Rectal smooth muscle tissue (tissue), 1 donor: ENCODE data around the gene KCNK10.

Experiments
- H3K27ac ChIP-seq: one replicate; pipeline ENCODE4 v1.7.0; 2013; ENCODE audit warnings: low read depth, low read length, inconsistent platforms
- H3K27me3 ChIP-seq: one replicate; pipeline ENCODE4 v1.7.0; 2013; ENCODE audit warnings: low read length; ENCODE audit not compliant: control insufficient read depth, insufficient read depth
- H3K36me3 ChIP-seq: one replicate; pipeline ENCODE4 v1.7.0; 2013; ENCODE audit warnings: low read length; ENCODE audit not compliant: control insufficient read depth, insufficient read depth
- H3K4me1 ChIP-seq: one replicate; pipeline ENCODE4 v1.7.0; 2013; ENCODE audit warnings: low read length; ENCODE audit not compliant: control insufficient read depth, insufficient read depth
- H3K4me3 ChIP-seq: one replicate; pipeline ENCODE4 v1.7.0; 2013; ENCODE audit warnings: low read length
- H3K9ac ChIP-seq: one replicate; pipeline ENCODE4 v1.7.0; 2013; ENCODE audit warnings: low read length

The KCNK10 gene

DNA sequence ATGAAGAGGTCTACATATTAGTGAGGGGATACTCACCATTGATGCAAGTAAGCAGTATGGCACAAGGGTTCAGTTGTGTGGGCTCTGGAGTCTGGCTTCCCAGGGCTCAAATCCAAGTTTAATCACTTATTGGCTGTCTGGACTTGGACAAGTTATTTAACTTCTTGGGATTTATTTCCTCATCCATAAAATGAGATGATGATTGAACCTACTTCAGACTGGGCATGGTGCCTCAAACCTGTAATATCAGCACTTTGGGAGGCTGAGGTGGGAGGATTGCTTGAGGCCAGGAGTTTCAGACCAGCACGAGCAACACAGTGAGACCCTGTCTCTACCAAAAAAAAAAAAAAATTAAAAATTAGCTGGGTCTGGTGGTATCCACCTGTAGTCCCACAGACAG, 67.9 kb downstream of the KCNK10 start:
- Histone ChIP-seq H3K4me3 (no peak overlapping the region), H3K4me1 (no peaks in the 10 kb centered on the region), H3K9ac (no peak overlapping the region), H3K36me3 (no peaks in the 10 kb centered on the region), H3K27me3 (no peaks in the 10 kb centered on the region), H3K27ac (no peak overlapping the region)

DNA sequence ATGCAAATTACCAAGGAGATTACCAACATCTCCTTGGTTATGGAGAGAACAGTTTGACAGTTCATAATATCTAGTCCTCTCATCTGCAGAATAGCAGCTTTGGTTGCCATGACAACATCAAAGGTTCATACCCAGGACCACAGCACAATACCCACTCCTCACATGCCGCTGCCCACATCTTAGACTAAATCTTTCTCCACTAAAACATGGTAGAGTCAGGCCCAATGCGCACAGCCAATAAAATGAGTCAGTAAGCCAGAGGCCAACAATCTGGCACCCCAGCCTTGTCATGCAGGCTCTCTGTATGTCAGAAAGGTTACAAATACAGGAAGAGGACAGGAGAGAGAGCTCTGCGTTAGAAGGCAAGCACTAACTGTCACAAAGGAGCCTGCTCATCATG, 70.6 kb downstream of the KCNK10 start:
- Histone ChIP-seq H3K4me3 (no peak overlapping the region), H3K36me3 (no peaks in the 10 kb centered on the region), H3K27ac (no peak overlapping the region), H3K9ac (no peak overlapping the region), H3K27me3 (no peaks in the 10 kb centered on the region), H3K4me1 (no peaks in the 10 kb centered on the region)

DNA sequence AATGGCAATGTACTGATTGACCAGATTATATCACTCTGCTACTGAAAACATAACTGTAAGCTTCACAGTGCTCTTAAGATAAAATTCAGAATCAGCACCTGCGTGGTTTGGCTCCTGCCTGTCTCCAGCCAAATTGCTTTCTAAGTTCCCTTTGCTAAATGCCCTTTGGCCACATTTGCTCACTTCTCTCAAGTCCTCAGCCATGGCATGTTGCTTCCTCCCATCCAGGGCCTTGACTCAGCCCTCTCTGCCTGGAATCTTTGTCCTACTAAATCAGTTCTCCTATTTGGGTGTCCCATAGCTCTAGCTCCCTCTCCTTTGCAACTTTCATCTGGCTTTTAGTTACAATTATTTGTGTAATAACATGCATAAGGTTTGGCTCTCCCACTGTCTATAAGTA, 71.4 kb downstream of the KCNK10 start:
- Histone ChIP-seq H3K36me3 (no peaks in the 10 kb centered on the region), H3K4me3 (no peak overlapping the region), H3K4me1 (no peaks in the 10 kb centered on the region), H3K9ac (no peak overlapping the region), H3K27me3 (no peaks in the 10 kb centered on the region), H3K27ac (no peak overlapping the region)

DNA sequence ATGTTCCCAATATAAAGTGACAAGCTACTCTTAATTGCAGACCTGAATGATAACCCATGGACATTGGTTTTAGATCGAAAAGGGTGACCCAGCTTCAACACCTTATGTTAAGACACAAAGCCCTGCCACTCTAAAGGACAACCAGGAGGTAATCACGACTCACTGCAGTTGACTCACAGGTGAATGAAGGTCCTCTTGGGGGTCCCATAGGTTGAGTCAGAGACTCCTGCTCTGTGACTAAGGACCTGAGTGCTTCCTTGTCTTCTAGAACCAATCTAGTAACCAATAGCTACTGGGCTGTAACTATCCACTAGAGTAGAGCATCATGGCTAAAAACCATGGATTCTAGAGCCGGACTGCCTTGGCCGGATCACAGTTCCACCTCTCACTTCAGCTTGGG, 73.8 kb downstream of the KCNK10 start:
- Histone ChIP-seq H3K36me3 (no peaks in the 10 kb centered on the region), H3K4me1 (no peaks in the 10 kb centered on the region), H3K4me3 (no peak overlapping the region), H3K27me3 (no peaks in the 10 kb centered on the region), H3K9ac (no peak overlapping the region), H3K27ac (no peak overlapping the region)

DNA sequence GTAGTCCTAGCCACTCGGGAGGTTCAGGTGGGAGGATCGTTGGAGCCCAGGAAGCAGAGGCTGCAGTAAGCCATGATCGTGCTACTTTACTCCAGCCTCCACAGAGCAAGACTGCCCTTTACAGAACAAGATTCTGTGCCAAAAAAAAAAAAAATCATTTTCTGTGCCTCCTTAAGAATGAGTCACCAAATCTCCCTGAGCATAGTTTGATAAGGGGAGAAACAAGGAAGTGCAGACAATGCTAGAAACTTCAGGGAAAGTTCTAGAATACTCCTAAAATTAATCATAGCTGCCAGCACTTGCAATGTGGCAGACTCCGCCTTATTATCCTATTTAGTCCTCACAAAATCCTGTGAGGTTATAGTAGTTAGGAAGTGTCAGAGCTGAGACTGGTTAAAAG, 74.5 kb downstream of the KCNK10 start:
- Histone ChIP-seq H3K27ac (no peak overlapping the region), H3K4me1 (no peaks in the 10 kb centered on the region), H3K27me3 (no peaks in the 10 kb centered on the region), H3K36me3 (no peaks in the 10 kb centered on the region), H3K4me3 (no peak overlapping the region), H3K9ac (no peak overlapping the region)

DNA sequence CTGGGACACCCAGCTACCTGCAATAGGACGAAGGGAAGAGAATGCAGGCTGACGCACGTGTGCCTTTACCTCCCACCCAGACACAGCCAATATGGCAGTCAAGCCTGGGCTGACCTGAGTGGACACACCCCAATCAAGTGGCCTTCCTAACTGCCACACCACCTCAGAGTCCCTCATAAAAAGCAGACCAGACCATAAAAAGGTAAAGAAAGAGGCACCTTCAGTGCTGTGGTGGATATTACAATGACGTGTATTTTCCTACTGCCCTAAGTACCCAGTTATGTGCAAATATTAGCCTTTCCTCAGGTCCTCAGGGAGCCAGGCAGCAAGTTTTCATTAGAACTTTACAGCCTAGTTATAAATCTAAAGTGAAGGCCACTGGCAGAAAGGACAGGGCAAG, 75.8 kb downstream of the KCNK10 start:
- Histone ChIP-seq H3K36me3 (no peaks in the 10 kb centered on the region), H3K27ac (no peak overlapping the region), H3K4me1 (no peaks in the 10 kb centered on the region), H3K4me3 (no peak overlapping the region), H3K27me3 (peaks cover 2% of the 10 kb centered on the region), H3K9ac (no peak overlapping the region)

DNA sequence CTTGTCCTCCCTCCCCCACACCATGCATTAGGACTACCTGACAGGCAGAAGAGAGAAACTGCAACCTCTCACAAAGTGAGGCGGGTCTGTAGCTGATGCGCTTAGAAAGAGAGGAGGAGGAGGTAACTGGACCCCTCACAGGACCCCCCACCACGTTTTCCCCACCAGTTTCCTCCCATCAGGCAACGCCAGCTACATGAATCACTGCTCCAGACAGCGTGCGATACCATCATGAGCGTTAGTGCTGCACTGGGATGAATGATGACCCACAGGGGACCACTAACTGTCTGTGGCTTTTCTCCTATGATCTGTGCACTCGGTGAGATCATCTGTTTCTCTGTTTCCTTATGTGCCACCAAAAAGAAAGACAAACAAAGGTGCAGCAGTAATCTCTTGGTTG, 77.7 kb downstream of the KCNK10 start:
- Histone ChIP-seq H3K27ac (no peak overlapping the region), H3K4me3 (no peak overlapping the region), H3K27me3 (peaks cover 2% of the 10 kb centered on the region), H3K9ac (no peak overlapping the region), H3K4me1 (no peaks in the 10 kb centered on the region), H3K36me3 (no peaks in the 10 kb centered on the region)

DNA sequence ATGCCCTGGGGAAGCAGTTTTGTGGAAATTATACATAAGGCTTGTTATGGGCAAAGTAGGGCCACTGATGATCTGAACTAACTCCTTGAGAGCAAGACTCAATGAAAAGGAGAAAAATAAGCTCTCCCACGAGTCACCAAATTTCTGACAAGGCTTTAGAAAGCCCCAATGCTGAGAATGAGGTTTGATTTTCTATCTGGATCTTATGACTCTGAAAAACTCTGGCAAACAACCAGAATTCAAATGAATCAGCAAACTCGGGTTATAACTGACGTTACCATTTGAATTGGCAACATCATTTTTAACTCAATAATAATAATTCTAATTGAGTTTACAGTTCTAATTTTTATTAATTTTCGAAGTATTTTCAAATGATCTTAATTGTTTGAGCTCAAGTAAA, 79.1 kb downstream of the KCNK10 start:
- no peaks in the 10 kb centered on the region for H3K4me1 ChIP-seq
- H3K36me3 ChIP-seq: no peaks in the 10 kb centered on the region
- no peak overlapping the region for H3K4me3 ChIP-seq
- no peak overlapping the region for H3K9ac ChIP-seq
- H3K27ac ChIP-seq: no peak overlapping the region
- peaks cover 2% of the 10 kb centered on the region for H3K27me3 ChIP-seq

DNA sequence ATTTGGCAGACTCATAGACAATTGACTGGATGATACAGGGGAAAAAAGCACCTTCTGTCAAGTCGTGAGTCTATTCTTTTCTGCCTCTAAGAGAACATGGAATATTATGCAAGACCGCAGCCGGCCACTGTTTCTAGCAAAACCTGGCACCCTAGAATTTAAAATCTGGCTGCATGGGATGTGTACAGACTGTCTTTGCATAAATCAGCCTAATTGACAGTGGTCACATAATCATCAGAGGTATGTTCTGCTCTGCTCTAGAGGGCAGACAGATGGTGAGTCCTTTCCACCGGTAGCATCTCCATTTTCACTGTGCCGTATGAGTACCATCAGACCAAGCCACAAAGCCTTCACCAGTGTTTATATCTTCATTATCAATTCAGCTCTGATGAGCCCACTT, 80.6 kb downstream of the KCNK10 start:
- peaks cover 2% of the 10 kb centered on the region for H3K27me3 ChIP-seq
- no peak overlapping the region for H3K27ac ChIP-seq
- no peaks in the 10 kb centered on the region for H3K36me3 ChIP-seq
- H3K4me3 ChIP-seq: no peak overlapping the region
- H3K4me1 ChIP-seq: no peaks in the 10 kb centered on the region
- H3K9ac ChIP-seq: no peak overlapping the region

DNA sequence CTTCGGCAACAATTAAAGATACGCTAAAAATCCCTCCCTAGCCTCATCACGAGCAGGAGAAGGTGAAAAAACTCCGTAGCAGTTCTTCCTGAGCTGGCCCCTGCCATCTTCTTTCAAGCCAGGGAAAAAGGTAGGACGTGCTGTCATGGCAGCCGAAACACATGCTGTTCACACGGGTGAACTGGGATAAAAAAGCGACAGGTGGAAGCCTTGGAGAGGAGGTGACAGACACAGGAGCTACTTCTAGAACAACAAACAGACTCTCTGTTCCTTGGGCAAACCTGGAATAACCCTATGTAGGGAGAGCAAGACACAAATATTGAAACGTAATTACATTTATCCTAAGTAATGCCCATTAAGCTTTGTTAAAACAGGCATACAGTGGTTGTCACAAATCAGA, 81.3 kb downstream of the KCNK10 start:
- no peak overlapping the region for H3K9ac ChIP-seq
- no peak overlapping the region for H3K4me3 ChIP-seq
- H3K27me3 ChIP-seq: peaks cover 2% of the 10 kb centered on the region
- H3K4me1 ChIP-seq: no peaks in the 10 kb centered on the region
- no peaks in the 10 kb centered on the region for H3K36me3 ChIP-seq
- no peak overlapping the region for H3K27ac ChIP-seq

DNA sequence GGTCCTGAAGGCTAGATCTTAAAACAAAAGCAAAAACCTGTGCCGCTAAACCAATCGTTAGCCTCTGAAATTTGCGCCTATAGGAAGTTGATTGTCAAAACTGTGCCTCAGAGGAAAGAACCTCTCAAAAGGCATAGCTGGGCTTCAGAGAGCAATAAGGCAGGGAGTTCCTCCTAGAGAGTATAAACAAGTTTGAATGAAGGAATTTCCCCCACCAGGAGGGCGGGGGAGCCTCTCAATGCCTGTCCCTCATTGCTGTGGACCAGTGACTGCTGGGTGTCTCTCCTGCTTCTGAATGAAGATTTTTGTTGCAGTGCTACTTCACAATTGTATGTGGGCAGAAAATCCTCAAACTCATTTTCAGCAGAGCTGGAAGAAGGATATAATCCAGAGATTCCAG, 88.6 kb downstream of the KCNK10 start:
- H3K9ac ChIP-seq: no peak overlapping the region
- no peak overlapping the region for H3K27ac ChIP-seq
- no peaks in the 10 kb centered on the region for H3K4me1 ChIP-seq
- no peaks in the 10 kb centered on the region for H3K27me3 ChIP-seq
- H3K36me3 ChIP-seq: no peaks in the 10 kb centered on the region
- H3K4me3 ChIP-seq: no peak overlapping the region

DNA sequence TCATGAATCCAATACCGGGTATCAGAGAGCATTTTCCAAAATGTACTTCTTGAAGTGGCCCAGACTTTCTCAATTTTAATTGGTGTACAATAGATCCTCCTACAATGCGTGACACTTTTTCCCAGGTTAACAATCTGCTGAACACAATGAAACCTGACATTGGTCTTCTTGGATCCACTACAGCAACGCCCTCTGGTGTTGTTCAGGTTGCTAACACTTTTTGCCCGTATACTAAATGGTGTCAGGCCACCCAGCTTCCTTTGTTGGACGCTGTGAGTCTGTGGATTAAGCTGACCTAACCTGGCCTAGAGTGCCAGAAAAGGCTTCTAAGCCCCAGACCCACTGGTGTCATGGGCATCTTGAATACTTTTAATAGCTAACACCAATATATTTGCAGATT, 89.2 kb downstream of the KCNK10 start:
- Histone ChIP-seq H3K27ac (no peak overlapping the region), H3K36me3 (no peaks in the 10 kb centered on the region), H3K27me3 (no peaks in the 10 kb centered on the region), H3K4me1 (no peaks in the 10 kb centered on the region), H3K4me3 (no peak overlapping the region), H3K9ac (no peak overlapping the region)

DNA sequence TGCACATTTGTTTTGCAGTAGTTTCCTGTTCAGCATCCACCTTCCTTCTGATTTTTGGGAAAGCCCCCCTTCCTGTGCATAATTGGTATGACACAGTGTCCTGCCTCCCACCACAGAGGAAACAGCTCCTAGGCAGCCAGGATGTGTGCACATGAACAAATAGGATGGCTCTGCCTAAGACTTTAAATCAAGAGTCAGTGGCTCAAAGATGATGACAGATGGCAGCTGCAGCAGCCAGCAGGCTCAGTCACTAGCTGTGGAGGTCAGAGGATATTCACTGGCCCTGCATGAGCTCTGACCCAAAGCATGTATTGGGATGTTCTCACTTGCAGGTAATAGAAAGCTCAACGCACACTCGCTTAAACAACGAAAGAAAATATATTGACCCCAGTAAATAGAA, 90.3 kb downstream of the KCNK10 start:
- no peak overlapping the region for H3K4me3 ChIP-seq
- no peaks in the 10 kb centered on the region for H3K27me3 ChIP-seq
- no peak overlapping the region for H3K27ac ChIP-seq
- H3K9ac ChIP-seq: no peak overlapping the region
- no peaks in the 10 kb centered on the region for H3K36me3 ChIP-seq
- no peaks in the 10 kb centered on the region for H3K4me1 ChIP-seq

DNA sequence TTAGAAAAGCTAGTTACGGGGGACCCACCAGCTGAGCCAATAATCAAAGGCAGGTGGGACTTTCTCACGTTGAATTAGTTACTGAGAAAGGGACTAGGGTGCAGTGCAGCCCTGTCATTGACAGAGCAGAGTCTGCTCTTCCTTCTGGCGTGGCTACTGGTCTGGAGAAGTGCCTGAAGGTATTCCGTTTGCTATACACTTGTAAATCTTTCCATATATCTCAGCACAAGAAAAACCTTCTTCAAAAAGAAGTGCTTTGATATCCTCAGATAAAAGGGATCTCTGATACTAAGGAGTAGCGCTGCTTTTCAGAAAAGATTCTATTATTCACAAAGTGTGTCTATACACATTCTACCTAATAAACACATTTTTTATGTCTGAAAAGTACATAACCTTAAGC, 91.5 kb downstream of the KCNK10 start:
- H3K4me3 ChIP-seq: no peak overlapping the region
- no peaks in the 10 kb centered on the region for H3K36me3 ChIP-seq
- no peaks in the 10 kb centered on the region for H3K27me3 ChIP-seq
- H3K27ac ChIP-seq: no peak overlapping the region
- H3K4me1 ChIP-seq: no peaks in the 10 kb centered on the region
- no peak overlapping the region for H3K9ac ChIP-seq
